GM12878 (cell line): Measurements from ENCODE around the gene UGGT2. TPM values are rescaled to one million over a fixed set of nuclear protein-coding genes. Genes with fewer than 3 reads are reported as not detected.

Experiments used
- ATAC-seq: fragments of 200-7000 bp; cut with Tn5 transposase; 3 replicates; pipeline ENCODE4 v1.9.1; 2020; ENCODE audit warnings: mild to moderate bottlenecking, moderate library complexity
- BruUV-seq: library from RNA; stranded (reverse); fragments of 400-500 nt; replicated peaks from 2 replicates; lab custom pipeline; 2021; lab: Mats Ljungman, UMichigan
- CTCF ChIA-PET: fragments of 300-600 bp; sonication (Branson Sonifier 250); formaldehyde crosslinking; extraction: SDS; loops from one replicate; lab custom pipeline; 2021; ENCODE audit warnings: inconsistent platforms; lab: Yijun Ruan, JAX
- POLR2A ChIA-PET: fragments of 350-600 bp; formaldehyde crosslinking; extraction: SDS; loops from one replicate; lab custom pipeline; 2021; ENCODE audit warnings: inconsistent platforms; lab: Charles Lee
- RAD21 ChIA-PET: fragments of 300-600 bp; sonication (Branson Sonifier 250); formaldehyde crosslinking; loops from one replicate; lab custom pipeline; 2023; ENCODE audit warnings: antibody characterized with exemption; ENCODE audit not compliant: unreplicated experiment; lab: Charles Lee
- SMC1A ChIA-PET: fragments of 300-600 bp; sonication (Branson Sonifier 250); formaldehyde crosslinking; loops from one replicate; lab custom pipeline; 2023; ENCODE audit not compliant: unreplicated experiment, uncharacterized antibody; lab: Charles Lee
- DNase-seq: peaks from one replicate; pipeline ENCODE4 v3.0.0-alpha.2; 2011; ENCODE audit warnings: low read depth, low spot score
- FAIRE-seq: peaks from 3 replicates; lab custom pipeline; 2011; peaks lifted over from hg19 to GRCh38; lab: Jason Lieb, UNC
- H2AFZ ChIP-seq: 2 replicates; pipeline ENCODE4 v1.6.0; 2011; ENCODE audit warnings: low read depth, low read length, control low read depth; ENCODE audit not compliant: control insufficient read depth
- H3K27ac ChIP-seq: 2 replicates; pipeline ENCODE4 v1.5.1; 2011; ENCODE audit warnings: control low read depth; ENCODE audit not compliant: control insufficient read depth, insufficient read depth
- H3K27me3 ChIP-seq, 2 experiments: replicated peaks in 1 of 2; 2 replicates each; pipeline versions ENCODE4 v1.6.0 to v1.6.1; 2011; ENCODE audit warnings: low read length in 1 of 2; ENCODE audit not compliant: control insufficient read depth in 2 of 2, insufficient read depth in 2 of 2
- H3K36me3 ChIP-seq, 2 experiments: 2 replicates each; pipeline ENCODE4 v1.5.1; 2011; ENCODE audit warnings: low read length in 1 of 2; ENCODE audit not compliant: control insufficient read depth in 2 of 2, insufficient read depth in 2 of 2
- H3K4me1 ChIP-seq: 2 replicates; pipeline ENCODE4 v1.6.1; 2011; ENCODE audit warnings: mild to moderate bottlenecking, low read length, moderate library complexity, mixed read lengths; ENCODE audit not compliant: control insufficient read depth, insufficient read depth
- H3K4me2 ChIP-seq: 2 replicates; pipeline ENCODE4 v1.6.0; 2011; ENCODE audit warnings: control low read depth; ENCODE audit not compliant: control insufficient read depth, insufficient read depth
- H3K4me3 ChIP-seq: fragments of 200-600 bp; sonication (generic); 2 replicates; pipeline ENCODE4 v1.5.1; 2016
- H3K79me2 ChIP-seq: 2 replicates; pipeline ENCODE4 v1.6.0; 2011; ENCODE audit warnings: low read length; ENCODE audit not compliant: control insufficient read depth, insufficient read depth
- H3K9ac ChIP-seq: 2 replicates; pipeline ENCODE4 v1.8.0; 2011; ENCODE audit warnings: low read length, control low read depth, mixed read lengths; ENCODE audit not compliant: control insufficient read depth, insufficient read depth
- H3K9me3 ChIP-seq: replicated peaks from 3 replicates; pipeline ENCODE4 v1.5.1; 2011; ENCODE audit warnings: mild to moderate bottlenecking, low read length; ENCODE audit not compliant: control insufficient read depth, insufficient read depth
- H4K20me1 ChIP-seq: 2 replicates; pipeline ENCODE4 v1.6.0; 2011; ENCODE audit not compliant: control insufficient read depth, insufficient read depth
- E4F1 ChIP-seq: fragments of 450-650 bp; IDR thresholded peaks from 2 replicates; pipeline ENCODE4 v1.6.1; 2018; ENCODE audit warnings: borderline replicate concordance, mild to moderate bottlenecking; ENCODE audit not compliant: partially characterized antibody
- ELK1 ChIP-seq: IDR thresholded peaks from 2 replicates; pipeline ENCODE4 v1.6.1; 2012; ENCODE audit warnings: low read depth, low read length, improper control_type of control experiment
- KAT2A ChIP-seq: conservative IDR thresholded peaks from 2 replicates; pipeline ENCODE4 v1.6.1; 2011; ENCODE audit warnings: low read depth, low read length; ENCODE audit not compliant: control insufficient read depth
- KDM1A ChIP-seq: fragments of 200-600 bp; sonication (generic); IDR thresholded peaks from 2 replicates; pipeline ENCODE4 v1.6.1; 2016; ENCODE audit warnings: borderline replicate concordance
- KLF5 ChIP-seq: fragments of 450-650 bp; IDR thresholded peaks from 2 replicates; pipeline ENCODE4 v1.6.1; 2014; ENCODE audit warnings: mild to moderate bottlenecking; ENCODE audit not compliant: partially characterized antibody
- MEF2B ChIP-seq: fragments of 450-650 bp; IDR thresholded peaks from 2 replicates; pipeline ENCODE4 v1.6.1; 2018; ENCODE audit warnings: mild to moderate bottlenecking, moderate library complexity; ENCODE audit not compliant: partially characterized antibody, poor library complexity, severe bottlenecking
- NR2F1 ChIP-seq: fragments of 450-650 bp; conservative IDR thresholded peaks from 2 replicates; pipeline ENCODE4 v1.6.1; 2017; ENCODE audit warnings: mild to moderate bottlenecking
- RBBP5 ChIP-seq: fragments of 200-600 bp; sonication (generic); conservative IDR thresholded peaks from 2 replicates; pipeline ENCODE4 v1.6.1; 2016
- SREBF1 ChIP-seq: IDR thresholded peaks from 2 replicates; pipeline ENCODE4 v1.6.1; 2012; ENCODE audit warnings: mild to moderate bottlenecking, low read length
- STAT3 ChIP-seq: IDR thresholded peaks from 2 replicates; pipeline ENCODE4 v1.6.1; 2011; ENCODE audit warnings: low read depth, low read length, improper control_type of control experiment
- YBX1 ChIP-seq: fragments of 450-650 bp; IDR thresholded peaks from 2 replicates; pipeline ENCODE4 v1.6.1; 2016; ENCODE audit warnings: antibody characterized with exemption
- ZNF217 ChIP-seq: fragments of 450-650 bp; IDR thresholded peaks from 2 replicates; pipeline ENCODE4 v1.6.1; 2017; ENCODE audit warnings: antibody characterized with exemption, mild to moderate bottlenecking
- ZNF24 ChIP-seq: fragments of 450-650 bp; IDR thresholded peaks from 2 replicates; pipeline ENCODE4 v1.6.1; 2017; ENCODE audit warnings: antibody characterized with exemption, mild to moderate bottlenecking
- WGBS: methylation state at CpG from one replicate; pipeline ENCODE4 v1.1.6; 2016; ENCODE audit warnings: low lambda C conversion rate; ENCODE audit not compliant: insufficient replicate concordance, insufficient coverage; ENCODE audit errors: missing lambda C conversion rate; 5-methylcytosine and 5-hydroxymethylcytosine counted together
- in situ Hi-C: fragments of 300-500 bp; cut with MboI; formaldehyde crosslinking; loops from 9 replicates; pipeline ENCODE4 v1.14.3; 2018; ENCODE audit warnings: mixed read lengths
- intact Hi-C: fragments of 100-400 bp; cut with micrococcal nuclease; formaldehyde crosslinking; loops from one replicate; pipeline ENCODE4 v1.14.2; 2022; ENCODE audit not compliant: unreplicated experiment
- polyA plus RNA-seq, 11 experiments: library from polyadenylated mRNA; depleted of rRNA in 4 of 11; unstranded in 6 of 11; stranded (reverse) in 5 of 11; fragments of >200 nt; fragmentation: Nextera tagmentation in 4 of 11; fragmentation: Illumina TruSeq in 1 of 11; extraction: Ambion mirVana in 4 of 11; extraction: Trizol in 1 of 11; gene quantifications; 1 replicate in 1 of 11; 2 replicates in 10 of 11; pipeline versions ENCODE4 v1.2.1 to v1.2.3, GENCODE V29; 2011 to 2016; ENCODE audit warnings: inconsistent platforms in 2 of 11, missing spikeins in 2 of 11, low read depth in 1 of 11
- total RNA-seq, 4 experiments: library from RNA; depleted of rRNA in 3 of 4; stranded (reverse); fragments of >200 nt in 3 of 4; fragmentation: Illumina TruSeq in 1 of 4; extraction: Trizol in 1 of 4; gene quantifications; 2 replicates each; pipeline versions ENCODE4 v1.2.1 to v1.2.3, GENCODE V29; 2013 to 2021
- TF ChIP-seq, protein P1 (sequence below): fragments of 450-650 bp; IDR thresholded peaks from 2 replicates; pipeline ENCODE4 v1.6.1; 2017; ENCODE audit warnings: antibody characterized with exemption, mild to moderate bottlenecking, moderate library complexity

Gene UGGT2
- total and polyA plus RNA-seq, 10 of the 15 experiments (the other 5 are each of a cell fraction or from before 2014, with no cell fraction given), result 4.9 to 29.0 (median 17.3) TPM

GRCh38 chr13:96041326-96042110 lies 11.7 kb downstream of the UGGT2 start (continued):
- no peak for TF ChIP-seq MEF2B
- no peak for TF ChIP-seq RBBP5
- no peak for TF ChIP-seq KDM1A
- TF ChIP-seq YBX1, result no peak
- TF ChIP-seq KAT2A, result no peak

DNA sequence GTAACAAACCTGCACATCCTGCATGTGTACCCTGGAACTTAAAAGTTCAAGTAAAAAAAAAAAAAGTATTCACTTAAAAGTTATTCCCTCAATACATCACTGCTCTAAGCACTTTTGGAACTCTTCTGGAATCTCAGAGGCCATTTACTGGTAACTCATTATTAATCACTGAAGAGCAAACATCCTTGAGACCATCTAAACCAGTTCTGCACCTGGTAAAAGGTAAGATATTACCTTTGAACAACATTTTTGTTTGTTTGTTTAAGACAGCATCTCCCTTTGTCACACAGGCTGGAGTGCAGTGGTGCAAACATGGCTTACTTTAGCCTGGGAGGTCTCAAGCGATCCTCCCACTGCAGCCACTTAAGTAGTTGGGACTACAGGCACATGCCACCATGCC lies 16.7 kb downstream of the UGGT2 start:
- Histone ChIP-seq H3K4me1 (no peaks in the 10 kb centered on the region), H3K36me3 (peaks cover 0 to 4% of the 10 kb centered on the region in 2 experiments; a peak in 2 of 4 replicates), H3K4me2 (no peak overlapping the region), H3K9me3 (peaks cover 7% of the 10 kb centered on the region; the same call in 2 of the 3 replicates), H3K4me3 (no peak overlapping the region), H2AFZ (no peak overlapping the region), H3K9ac (no peak overlapping the region), H3K79me2 (peaks cover 6% of the 10 kb centered on the region), H4K20me1 (no peaks in the 10 kb centered on the region), H3K27ac (no peak overlapping the region), H3K27me3 (no peaks in the 10 kb centered on the region)
- ChIA-PET POLR2A (no interaction called here), SMC1A (no interaction called here), CTCF (interaction anchor here (3.5 kb wide), 1 partner anchor 17 kb away, joined by 17 read pairs; no protein-coding TSS in a partner anchor), RAD21 (no interaction called here)
- in situ Hi-C loops (no loop called here), intact Hi-C loops (no loop called here)
- no peak for ATAC-seq
- BruUV-seq, result no TSS peak
- no peak for FAIRE-seq
- 100% methylated on average over 1 of the region's 1 CpG for WGBS
- no peak for DNase-seq
- TF ChIP-seq E4F1 (no peak), SREBF1 (no peak), ELK1 (no peak), KLF5 (no peak), ZNF217 (no peak), STAT3 (no peak), ZNF24 (no peak), NR2F1 (no peak)
- TF ChIP-seq, protein P1, sequence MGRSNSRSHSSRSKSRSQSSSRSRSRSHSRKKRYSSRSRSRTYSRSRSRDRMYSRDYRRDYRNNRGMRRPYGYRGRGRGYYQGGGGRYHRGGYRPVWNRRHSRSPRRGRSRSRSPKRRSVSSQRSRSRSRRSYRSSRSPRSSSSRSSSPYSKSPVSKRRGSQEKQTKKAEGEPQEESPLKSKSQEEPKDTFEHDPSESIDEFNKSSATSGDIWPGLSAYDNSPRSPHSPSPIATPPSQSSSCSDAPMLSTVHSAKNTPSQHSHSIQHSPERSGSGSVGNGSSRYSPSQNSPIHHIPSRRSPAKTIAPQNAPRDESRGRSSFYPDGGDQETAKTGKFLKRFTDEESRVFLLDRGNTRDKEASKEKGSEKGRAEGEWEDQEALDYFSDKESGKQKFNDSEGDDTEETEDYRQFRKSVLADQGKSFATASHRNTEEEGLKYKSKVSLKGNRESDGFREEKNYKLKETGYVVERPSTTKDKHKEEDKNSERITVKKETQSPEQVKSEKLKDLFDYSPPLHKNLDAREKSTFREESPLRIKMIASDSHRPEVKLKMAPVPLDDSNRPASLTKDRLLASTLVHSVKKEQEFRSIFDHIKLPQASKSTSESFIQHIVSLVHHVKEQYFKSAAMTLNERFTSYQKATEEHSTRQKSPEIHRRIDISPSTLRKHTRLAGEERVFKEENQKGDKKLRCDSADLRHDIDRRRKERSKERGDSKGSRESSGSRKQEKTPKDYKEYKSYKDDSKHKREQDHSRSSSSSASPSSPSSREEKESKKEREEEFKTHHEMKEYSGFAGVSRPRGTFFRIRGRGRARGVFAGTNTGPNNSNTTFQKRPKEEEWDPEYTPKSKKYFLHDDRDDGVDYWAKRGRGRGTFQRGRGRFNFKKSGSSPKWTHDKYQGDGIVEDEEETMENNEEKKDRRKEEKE, result no peak
